Calu3 (cell line): ENCODE measurements around the gene SHROOM3. TPM values are rescaled to one million over a fixed set of nuclear protein-coding genes. Genes with fewer than 3 reads are reported as not detected.

Experiments
- BruUV-seq: library from RNA; stranded (reverse); fragments of 400-500 nt; replicated peaks from 2 replicates; lab custom pipeline; 2021; lab: Mats Ljungman, UMichigan
- CTCF ChIA-PET: fragments of 300-600 bp; sonication (Branson Sonifier 250); formaldehyde crosslinking; loops from one replicate; lab custom pipeline; 2022; ENCODE audit warnings: antibody characterized with exemption; lab: Charles Lee
- DNase-seq: peaks from one replicate; pipeline ENCODE4 v3.0.0; 2022
- H3K27ac Mint-ChIP-seq: one replicate; pipeline ENCODE4 v1.8.0; 2022; ENCODE audit warnings: mixed read lengths; ENCODE audit not compliant: unreplicated experiment
- H3K27me3 Mint-ChIP-seq: one replicate; pipeline ENCODE4 v1.8.0; 2022; ENCODE audit warnings: mixed read lengths; ENCODE audit not compliant: unreplicated experiment
- H3K36me3 Mint-ChIP-seq: one replicate; pipeline ENCODE4 v1.8.0; 2022; ENCODE audit warnings: mild to moderate bottlenecking, moderate library complexity, mixed read lengths; ENCODE audit not compliant: insufficient read depth, unreplicated experiment
- H3K4me1 Mint-ChIP-seq: one replicate; pipeline ENCODE4 v1.8.0; 2022; ENCODE audit warnings: mild to moderate bottlenecking, low read depth, mixed read lengths; ENCODE audit not compliant: unreplicated experiment
- H3K4me3 Mint-ChIP-seq: one replicate; pipeline ENCODE4 v1.8.0; 2022; ENCODE audit warnings: mild to moderate bottlenecking, low read depth, moderate library complexity, mixed read lengths; ENCODE audit not compliant: unreplicated experiment
- H3K9me3 Mint-ChIP-seq: one replicate; pipeline ENCODE4 v1.8.0; 2022; ENCODE audit warnings: low read depth, mixed read lengths; ENCODE audit not compliant: unreplicated experiment
- intact Hi-C: fragments of 100-400 bp; cut with micrococcal nuclease; formaldehyde crosslinking; loops from one replicate; pipeline ENCODE4 v1.10.0; 2022; ENCODE audit not compliant: unreplicated experiment
- total RNA-seq: library from RNA; stranded (reverse); gene quantifications from 2 replicates; pipeline ENCODE4 v1.2.3, GENCODE V29; 2022
- TF ChIP-seq, protein P1 (sequence below): fragments of 200-600 bp; IDR thresholded peaks from one replicate; pipeline ENCODE4 v1.8.0; 2022; ENCODE audit warnings: antibody characterized with exemption; ENCODE audit not compliant: unreplicated experiment

The SHROOM3 gene
- total RNA-seq, 1 experiment from 2014 or later, result 114 TPM

DNA sequence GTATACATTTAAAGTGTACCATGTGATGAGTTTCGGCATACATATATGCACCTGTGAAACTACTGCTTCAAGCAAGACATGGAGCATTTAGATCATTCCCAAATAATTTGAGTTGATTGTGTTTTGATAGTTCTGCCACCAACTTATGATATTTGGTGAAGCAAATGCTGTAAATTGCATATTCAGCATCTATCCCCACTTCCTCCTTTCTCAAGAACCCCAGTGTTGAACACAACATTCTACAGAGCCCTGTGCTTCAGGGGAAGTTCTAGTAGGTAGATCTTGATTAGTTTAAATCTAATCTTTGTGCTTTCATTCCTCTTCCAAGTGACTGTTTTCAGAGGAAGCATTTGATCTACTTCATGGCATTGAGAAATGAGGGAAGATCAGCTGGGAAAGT is 5.4 kb upstream of the SHROOM3 start:
- DNase-seq, result no peak
- H3K9me3 Mint-ChIP-seq, result no peaks in the 10 kb centered on the region
- intact Hi-C loops, result loop anchor here (10.0 kb wide), 1 partner anchor 315 kb away; no protein-coding TSS in a partner anchor
- BruUV-seq, result no TSS peak
- H3K27ac Mint-ChIP-seq, result no peak overlapping the region
- peaks cover 12% of the 10 kb centered on the region for H3K4me1 Mint-ChIP-seq
- TF ChIP-seq, protein P1, sequence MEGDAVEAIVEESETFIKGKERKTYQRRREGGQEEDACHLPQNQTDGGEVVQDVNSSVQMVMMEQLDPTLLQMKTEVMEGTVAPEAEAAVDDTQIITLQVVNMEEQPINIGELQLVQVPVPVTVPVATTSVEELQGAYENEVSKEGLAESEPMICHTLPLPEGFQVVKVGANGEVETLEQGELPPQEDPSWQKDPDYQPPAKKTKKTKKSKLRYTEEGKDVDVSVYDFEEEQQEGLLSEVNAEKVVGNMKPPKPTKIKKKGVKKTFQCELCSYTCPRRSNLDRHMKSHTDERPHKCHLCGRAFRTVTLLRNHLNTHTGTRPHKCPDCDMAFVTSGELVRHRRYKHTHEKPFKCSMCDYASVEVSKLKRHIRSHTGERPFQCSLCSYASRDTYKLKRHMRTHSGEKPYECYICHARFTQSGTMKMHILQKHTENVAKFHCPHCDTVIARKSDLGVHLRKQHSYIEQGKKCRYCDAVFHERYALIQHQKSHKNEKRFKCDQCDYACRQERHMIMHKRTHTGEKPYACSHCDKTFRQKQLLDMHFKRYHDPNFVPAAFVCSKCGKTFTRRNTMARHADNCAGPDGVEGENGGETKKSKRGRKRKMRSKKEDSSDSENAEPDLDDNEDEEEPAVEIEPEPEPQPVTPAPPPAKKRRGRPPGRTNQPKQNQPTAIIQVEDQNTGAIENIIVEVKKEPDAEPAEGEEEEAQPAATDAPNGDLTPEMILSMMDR, result no peak
- no peaks in the 10 kb centered on the region for H3K36me3 Mint-ChIP-seq
- no peak overlapping the region for H3K4me3 Mint-ChIP-seq
- CTCF ChIA-PET, result no interaction called here
- no peaks in the 10 kb centered on the region for H3K27me3 Mint-ChIP-seq

DNA sequence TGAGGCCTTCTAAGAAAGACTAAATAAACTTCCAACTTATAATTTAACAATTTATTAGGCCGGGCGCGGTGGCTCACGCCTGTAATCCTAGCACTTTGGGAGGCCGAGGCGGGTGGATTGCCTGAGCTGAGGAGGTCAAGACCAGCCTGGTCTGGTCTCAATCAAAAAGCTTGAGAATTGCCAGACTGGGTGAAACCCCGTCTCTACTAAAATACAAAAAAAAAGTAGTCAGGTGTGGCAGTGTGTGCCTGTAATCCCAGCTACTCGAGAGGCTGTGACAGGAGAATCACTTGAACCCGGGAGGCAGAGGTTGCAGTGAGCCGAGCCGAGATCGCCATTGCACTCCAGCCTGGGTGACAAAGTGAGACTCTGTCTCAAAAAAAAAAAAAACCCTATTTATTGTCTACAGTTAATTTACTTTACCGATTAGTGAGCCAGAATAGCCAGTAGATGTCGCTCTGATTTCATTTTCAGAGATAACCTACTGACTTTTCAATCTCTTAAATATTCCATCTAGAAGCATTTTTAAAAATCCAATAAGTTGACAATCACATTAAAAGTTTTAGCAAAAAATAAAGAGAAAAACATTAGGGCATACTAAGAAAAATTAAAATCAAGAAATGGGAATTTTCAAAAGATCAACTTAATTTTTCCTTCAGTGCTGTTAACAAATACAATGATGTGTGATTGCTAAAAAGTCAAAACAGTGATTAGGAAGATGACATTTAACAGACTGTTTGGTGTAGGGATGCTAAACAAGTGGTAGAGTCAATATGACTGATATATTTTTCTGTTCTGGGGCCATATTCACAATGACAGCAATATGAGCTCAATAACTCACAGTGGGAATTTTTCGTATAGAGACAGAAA is 4.3 kb upstream of the SHROOM3 start:
- H3K9me3 Mint-ChIP-seq, result no peaks in the 10 kb centered on the region
- no peaks in the 10 kb centered on the region for H3K27me3 Mint-ChIP-seq
- TF ChIP-seq, protein P1, result peak; percentile 36
- H3K4me3 Mint-ChIP-seq, result no peak overlapping the region
- no TSS peak for BruUV-seq
- CTCF ChIA-PET, result interaction anchor here (0.7 to 3.7 kb wide), 7 partner anchors 17 to 599 kb away, joined by 3 to 34 read pairs (median 3); no protein-coding TSS in a partner anchor
- H3K27ac Mint-ChIP-seq, result no peak overlapping the region
- DNase-seq, result peak; percentile 15
- H3K36me3 Mint-ChIP-seq, result no peaks in the 10 kb centered on the region
- intact Hi-C loops, result loop anchor here (1.0 to 10.0 kb wide), 2 partner anchors 75 to 314 kb away; no protein-coding TSS in a partner anchor
- H3K4me1 Mint-ChIP-seq, result peaks cover 16% of the 10 kb centered on the region

DNA sequence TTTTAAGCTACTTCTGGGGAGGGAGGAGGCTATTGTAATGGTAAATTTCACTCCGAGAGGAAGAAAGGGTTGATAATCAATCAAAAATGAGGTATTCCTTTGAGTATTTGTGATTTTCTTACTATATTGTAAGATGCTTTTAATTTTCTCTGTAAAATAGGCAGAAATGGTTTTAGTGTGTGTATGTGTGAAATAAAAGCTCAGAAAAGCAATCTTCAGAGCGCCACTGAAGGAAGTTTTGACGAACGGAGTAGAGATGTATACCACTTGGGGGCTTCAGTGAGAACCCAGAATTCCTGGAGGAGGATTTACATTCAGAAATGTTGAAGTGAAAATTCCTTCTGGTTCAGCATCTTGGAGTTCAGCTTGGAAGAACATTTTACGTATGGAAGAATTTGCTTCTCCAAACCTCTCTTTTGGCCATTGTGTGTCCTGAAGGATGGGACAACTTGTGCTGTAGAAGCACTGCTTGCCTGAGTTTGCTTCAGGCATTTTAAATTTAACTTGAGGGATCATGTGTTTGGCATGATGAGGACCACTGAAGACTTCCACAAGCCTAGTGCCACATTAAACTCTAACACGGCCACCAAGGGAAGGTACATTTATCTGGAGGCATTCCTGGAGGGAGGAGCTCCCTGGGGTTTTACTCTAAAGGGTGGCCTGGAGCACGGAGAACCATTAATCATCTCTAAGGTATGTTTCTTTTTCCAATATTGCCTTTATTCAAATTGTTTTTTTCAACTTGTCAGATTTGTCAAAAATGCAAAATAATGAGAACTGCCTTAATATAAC is 695 bp downstream of the SHROOM3 start:
- no TSS peak for BruUV-seq
- Mint-ChIP-seq H3K27me3 (no peaks in the 10 kb centered on the region), H3K27ac (peak overlapping the region; percentile 30), H3K36me3 (no peaks in the 10 kb centered on the region), H3K4me3 (peak overlapping the region; percentile 61), H3K4me1 (peaks cover 12% of the 10 kb centered on the region), H3K9me3 (no peaks in the 10 kb centered on the region)
- CTCF ChIA-PET, result interaction anchor here (0.5 to 1.7 kb wide), 4 partner anchors 12 to 322 kb away, joined by 3 to 6 read pairs (median 4); no protein-coding TSS in a partner anchor
- intact Hi-C loops, result loop anchor here (1.0 to 10.0 kb wide), 2 partner anchors 70 to 309 kb away; no protein-coding TSS in a partner anchor
- TF ChIP-seq, protein P1, result no peak
- no peak for DNase-seq

DNA sequence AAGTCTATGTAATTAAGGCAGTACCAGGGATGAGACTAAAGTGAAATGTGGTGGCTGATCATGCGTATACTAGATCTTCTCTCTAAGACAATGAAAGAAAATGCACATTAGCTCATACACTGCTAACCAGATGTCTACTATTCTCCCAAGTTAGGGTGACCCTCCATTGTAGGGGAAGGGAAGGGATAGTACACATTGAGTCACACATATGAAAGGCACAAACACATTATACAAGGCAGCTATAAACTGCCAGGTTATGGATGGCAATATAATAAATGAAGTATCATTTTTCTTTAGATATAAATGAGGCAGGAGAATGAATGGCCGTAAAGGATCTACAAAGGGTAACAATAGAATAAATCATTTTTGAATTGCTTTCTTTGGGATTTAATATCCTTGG is 4.5 kb downstream of the SHROOM3 start:
- intact Hi-C loops, result loop anchor here (10.0 kb wide), 1 partner anchor 305 kb away; no protein-coding TSS in a partner anchor
- no peaks in the 10 kb centered on the region for H3K36me3 Mint-ChIP-seq
- CTCF ChIA-PET, result no interaction called here

More for the DNA sequence above, 4.5 kb downstream of the SHROOM3 start:
- Mint-ChIP-seq H3K9me3 (no peaks in the 10 kb centered on the region), H3K27me3 (no peaks in the 10 kb centered on the region), H3K4me3 (no peak overlapping the region), H3K27ac (no peak overlapping the region), H3K4me1 (peaks cover 11% of the 10 kb centered on the region)
- DNase-seq, result no peak
- TF ChIP-seq, protein P1, result no peak
- no TSS peak for BruUV-seq
